Measurements from ENCODE around the gene PRKAG1. TPM values are rescaled to one million over a fixed set of nuclear protein-coding genes. Genes with fewer than 3 reads are reported as not detected.
A peak's percentile ranks its signal among the peaks of the same experiment; 100 is the strongest.

PRKAG1 gene
- total and polyA plus RNA-seq, 7 donors: 49.5 to 105 (median 75.1) TPM

DNA sequence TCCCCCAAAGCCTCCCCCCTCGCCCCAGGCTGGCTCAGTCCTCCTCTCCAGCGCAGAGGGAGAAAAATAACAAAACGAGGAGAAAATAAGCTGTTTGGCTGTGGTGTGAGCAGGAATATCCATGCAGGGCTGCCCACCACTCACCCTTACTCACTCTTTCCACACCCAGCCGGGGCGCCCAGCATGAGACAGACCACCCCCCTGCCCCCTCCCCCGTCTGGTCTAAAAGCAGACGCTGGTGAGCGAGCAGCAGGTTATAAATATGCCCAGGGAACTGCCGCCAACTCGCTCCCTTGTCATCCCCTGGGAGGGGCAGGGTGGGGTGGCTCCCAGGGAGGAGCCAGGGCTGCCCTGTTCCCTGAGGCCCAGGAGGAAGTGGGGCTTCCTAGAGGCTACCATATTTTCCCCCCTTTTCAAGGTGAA, 33.1 kb downstream of the PRKAG1 start:
- intact Hi-C loops (cut with DNase I): loop anchor here in 1 of 2 donors (5.0 kb wide), 1 partner anchor 128 kb away; no protein-coding TSS in a partner anchor
- H3K9me3 ChIP-seq: no peaks in the 10 kb centered on the region
- H3K4me1 ChIP-seq: peaks cover 15% of the 10 kb centered on the region
- WGBS, 3 donors: 15 to 25% (median 21%) methylated on average over 10 of the region's 10 CpGs
- peaks cover 0 to 45% (median 20%) of the 10 kb centered on the region in 3 donors for H3K27me3 ChIP-seq (ENCODE audit: insufficient read depth in 3 of 3, low read length in 2 of 3)
- ATAC-seq (peak; percentile 64 to 88 (median 76)), DNase-seq (peak in 1 of 2 donors; percentile 84)
- no peaks in the 10 kb centered on the region for H3K36me3 ChIP-seq (ENCODE audit: insufficient read depth in 1 of 2, low read depth in 1 of 2)
- H3K4me3 ChIP-seq: no peak overlapping the region
- TF ChIP-seq CTCF (IDR thresholded peaks at IDR 0.05): no peak
- H3K27ac ChIP-seq: no peak overlapping the region

DNA sequence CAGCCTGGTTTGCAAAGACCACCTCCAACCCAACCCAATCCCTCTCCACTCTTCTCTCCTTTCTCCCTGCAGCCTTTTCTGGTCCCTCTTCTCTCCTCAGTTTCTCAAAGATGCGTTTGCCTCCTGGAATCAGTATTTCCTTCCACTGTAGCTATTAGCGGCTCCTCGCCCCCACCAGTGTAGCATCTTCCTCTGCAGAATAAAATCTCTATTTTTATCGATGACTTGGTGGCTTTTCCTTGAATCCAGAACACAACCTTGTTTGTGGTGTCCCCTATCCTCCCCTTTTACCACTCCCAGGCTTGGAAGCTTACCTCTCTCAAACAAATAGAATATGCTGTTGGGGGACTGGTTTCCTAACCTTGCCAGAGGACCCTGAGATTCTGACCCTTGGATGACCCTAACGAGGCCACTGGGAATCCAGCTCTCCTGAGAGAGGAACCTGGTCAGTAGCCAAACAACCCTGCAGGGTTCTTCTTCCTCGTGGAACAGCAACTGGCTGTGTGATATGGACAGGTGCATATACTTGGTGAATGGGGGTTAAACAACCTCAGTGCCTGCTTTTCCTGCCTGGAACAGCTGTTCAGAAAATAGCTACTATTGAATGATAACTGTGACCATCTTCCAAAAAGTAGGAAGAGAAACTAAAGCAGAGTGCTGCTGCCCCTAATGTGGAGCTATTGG, 36.0 kb downstream of the PRKAG1 start:
- no peak for DNase-seq
- intact Hi-C loops (cut with DNase I): no loop called here
- H3K4me3 ChIP-seq: no peak overlapping the region
- H3K9me3 ChIP-seq: no peaks in the 10 kb centered on the region
- peaks cover 37% of the 10 kb centered on the region for H3K4me1 ChIP-seq
- H3K36me3 ChIP-seq (ENCODE audit: insufficient read depth in 1 of 2, low read depth in 1 of 2): no peaks in the 10 kb centered on the region
- H3K27me3 ChIP-seq (ENCODE audit: insufficient read depth in 3 of 3, low read length in 2 of 3): peaks cover 0 to 59% (median 43%) of the 10 kb centered on the region in 3 donors
- no peak for TF ChIP-seq CTCF (IDR thresholded peaks at IDR 0.05)
- WGBS, 3 donors: 51 to 55% (median 53%) methylated on average over 6 of the region's 6 CpGs
- ATAC-seq: no peak
- no peak overlapping the region for H3K27ac ChIP-seq

- 11 to 19% (median 14%) methylated on average over 11 to 13 of the region's 13 CpGs for WGBS, 3 donors
- Histone ChIP-seq H3K36me3 (ENCODE audit: insufficient read depth in 1 of 2, low read depth in 1 of 2) (no peaks in the 10 kb centered on the region), H3K9me3 (no peaks in the 10 kb centered on the region), H3K27ac (no peak overlapping the region), H3K4me1 (peaks cover 37% of the 10 kb centered on the region), H3K27me3 (ENCODE audit: insufficient read depth in 3 of 3, low read length in 2 of 3) (peaks cover 0 to 67% (median 43%) of the 10 kb centered on the region in 3 donors), H3K4me3 (no peak overlapping the region)
- intact Hi-C loops (cut with DNase I): no loop called here
- ATAC-seq (no peak), DNase-seq (peak in 1 of 2 donors; percentile 50)
- no peak for TF ChIP-seq CTCF (IDR thresholded peaks at IDR 0.05)
These were observed 36.8 kb downstream of the PRKAG1 start for GRCh38 chr12:48981757-48982157.

DNA sequence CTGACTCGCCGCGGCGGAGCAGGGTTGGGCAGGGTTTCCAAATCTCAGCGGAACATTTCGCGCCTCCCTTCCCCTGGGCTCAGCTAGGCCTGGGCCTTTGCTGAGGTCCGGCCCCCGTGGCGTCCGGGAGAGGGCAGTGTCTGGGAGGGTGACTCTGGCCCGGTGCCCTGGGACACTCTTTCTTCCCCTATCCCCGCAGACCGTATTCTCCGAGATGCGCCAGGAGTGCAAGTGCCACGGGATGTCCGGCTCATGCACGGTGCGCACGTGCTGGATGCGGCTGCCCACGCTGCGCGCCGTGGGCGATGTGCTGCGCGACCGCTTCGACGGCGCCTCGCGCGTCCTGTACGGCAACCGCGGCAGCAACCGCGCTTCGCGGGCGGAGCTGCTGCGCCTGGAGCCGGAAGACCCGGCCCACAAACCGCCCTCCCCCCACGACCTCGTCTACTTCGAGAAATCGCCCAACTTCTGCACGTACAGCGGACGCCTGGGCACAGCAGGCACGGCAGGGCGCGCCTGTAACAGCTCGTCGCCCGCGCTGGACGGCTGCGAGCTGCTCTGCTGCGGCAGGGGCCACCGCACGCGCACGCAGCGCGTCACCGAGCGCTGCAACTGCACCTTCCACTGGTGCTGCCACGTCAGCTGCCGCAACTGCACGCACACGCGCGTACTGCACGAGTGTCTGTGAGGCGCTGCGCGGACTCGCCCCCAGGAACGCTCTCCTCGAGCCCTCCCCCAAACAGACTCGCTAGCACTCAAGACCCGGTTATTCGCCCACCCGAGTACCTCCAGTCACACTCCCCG, 37.4 kb downstream of the PRKAG1 start:
- Histone ChIP-seq H3K4me3 (peak overlapping the region; percentile 54), H3K4me1 (peaks cover 37% of the 10 kb centered on the region), H3K36me3 (ENCODE audit: insufficient read depth in 1 of 2, low read depth in 1 of 2) (no peaks in the 10 kb centered on the region), H3K27me3 (ENCODE audit: insufficient read depth in 3 of 3, low read length in 2 of 3) (peaks cover 0 to 70% (median 43%) of the 10 kb centered on the region in 3 donors), H3K27ac (no peak overlapping the region), H3K9me3 (no peaks in the 10 kb centered on the region)
- peak; percentile 23 to 49 (median 42) for ATAC-seq
- WGBS, 3 donors: 3 to 4% (median 4%) methylated on average over 68 to 91 of the region's 91 CpGs
- intact Hi-C loops (cut with DNase I): no loop called here
- no peak for TF ChIP-seq CTCF (IDR thresholded peaks at IDR 0.05)
- DNase-seq: peak in 1 of 2 donors; percentile 63
